NCI-H1105 treated with DMSO at 0.1 percent for 48 hours (cell line): ENCODE results near the gene CCNL1.

ENCODE experiments used
- DNase-seq: peaks from one replicate; lab custom pipeline; 2025; lab: John Stamatoyannopoulos, UW

The CCNL1 gene

GRCh38 chr3:157145606-157146322 lies 14.2 kb downstream of the CCNL1 start:
- DNase-seq: no peak

- peak; percentile 89 for DNase-seq
These were observed 17.6 kb downstream of the CCNL1 start for GRCh38 chr3:157142315-157142714.

- DNase-seq: no peak
These were observed 19.9 kb downstream of the CCNL1 start for GRCh38 chr3:157139938-157140534.

- peak; percentile 34 for DNase-seq
These were observed 23.1 kb downstream of the CCNL1 start for GRCh38 chr3:157136647-157137387.

- no peak for DNase-seq
These were observed 24.1 kb downstream of the CCNL1 start for GRCh38 chr3:157135671-157136396.

- no peak for DNase-seq
These were observed 25.2 kb downstream of the CCNL1 start for GRCh38 chr3:157134620-157135191.

GRCh38 chr3:157133434-157134320 lies 26.3 kb downstream of the CCNL1 start:
- DNase-seq: no peak

GRCh38 chr3:157132936-157133335 lies 27.0 kb downstream of the CCNL1 start:
- no peak for DNase-seq

- DNase-seq: no peak
These were observed 27.6 kb downstream of the CCNL1 start for GRCh38 chr3:157132341-157132740.

- no peak for DNase-seq
These were observed 28.1 kb downstream of the CCNL1 start for GRCh38 chr3:157131861-157132260.

GRCh38 chr3:157130467-157131251 lies 29.3 kb downstream of the CCNL1 start:
- DNase-seq: peak; percentile 37

GRCh38 chr3:157129803-157130466 lies 30.0 kb downstream of the CCNL1 start:
- no peak for DNase-seq

GRCh38 chr3:157128771-157129681 lies 30.9 kb downstream of the CCNL1 start:
- DNase-seq: no peak

- no peak for DNase-seq
These were observed 31.8 kb downstream of the CCNL1 start for GRCh38 chr3:157127831-157128767.

- no peak for DNase-seq
These were observed 32.7 kb downstream of the CCNL1 start for GRCh38 chr3:157127268-157127667.

GRCh38 chr3:157126365-157126764 lies 33.6 kb downstream of the CCNL1 start:
- DNase-seq: no peak

- no peak for DNase-seq
These were observed 34.8 kb downstream of the CCNL1 start for GRCh38 chr3:157125101-157125500.
